HG03066 (cell line): ENCODE data around the gene ZNF556.

Source experiments
- ATAC-seq: cut with Tn5 transposase; IDR thresholded peaks from one replicate; pipeline ENCODE4 v1.9.1; 2021; ENCODE audit warnings: low read depth; ENCODE audit not compliant: unreplicated experiment

ZNF556 gene

DNA sequence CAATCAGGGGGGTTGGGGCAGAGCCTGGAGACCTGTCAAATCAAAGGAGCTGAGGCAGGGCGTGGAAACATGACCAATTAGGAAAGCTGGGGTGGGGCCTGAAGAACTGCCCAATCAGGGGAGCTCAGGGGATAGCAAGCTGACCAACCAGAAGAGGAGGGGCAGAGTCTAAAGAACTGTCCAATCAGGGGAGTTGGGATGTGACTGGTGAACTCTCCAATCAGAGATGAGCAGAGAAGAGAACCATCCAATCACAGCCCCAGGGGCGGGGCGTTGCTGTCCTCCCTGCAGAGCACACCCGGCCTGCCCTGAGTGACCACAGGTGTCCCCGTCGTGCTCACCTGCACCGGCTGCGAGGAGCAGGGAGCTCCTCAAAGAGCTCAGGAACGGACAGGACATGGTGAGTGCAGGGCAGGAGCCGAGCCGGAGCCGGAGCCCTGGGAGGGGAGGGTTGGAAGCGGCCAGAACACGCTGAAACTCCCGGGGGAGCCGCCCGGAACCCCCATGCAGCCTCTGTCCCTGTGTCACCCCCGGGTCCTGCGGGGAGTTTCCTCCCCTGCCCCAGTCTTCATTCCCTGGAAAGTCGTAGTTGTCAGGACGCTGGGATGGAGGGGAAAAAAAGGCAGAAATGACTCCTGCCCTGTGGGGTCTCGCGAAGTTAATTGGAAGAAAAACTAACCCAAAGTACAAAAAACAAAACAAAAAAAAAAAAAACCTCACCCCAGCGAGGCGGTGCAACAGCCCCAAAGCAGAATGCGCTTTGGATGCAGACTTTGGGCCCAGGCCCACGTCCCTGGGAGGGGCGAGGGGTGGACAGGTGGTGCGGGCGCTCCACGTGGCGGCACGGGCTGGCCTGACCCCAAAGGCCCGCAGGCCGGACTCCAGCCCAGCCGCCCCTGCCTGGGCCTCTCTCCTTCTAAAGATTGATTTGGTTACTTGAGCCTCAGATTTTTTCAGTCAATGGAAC is at the start of gene ZNF556:
Gene ZNF556, plus strand, starts transcription at position 311 of the 967 bp plus-strand sequence. Its CDS starts 87 bp downstream, at position 398.
- ATAC-seq: no peak

DNA sequence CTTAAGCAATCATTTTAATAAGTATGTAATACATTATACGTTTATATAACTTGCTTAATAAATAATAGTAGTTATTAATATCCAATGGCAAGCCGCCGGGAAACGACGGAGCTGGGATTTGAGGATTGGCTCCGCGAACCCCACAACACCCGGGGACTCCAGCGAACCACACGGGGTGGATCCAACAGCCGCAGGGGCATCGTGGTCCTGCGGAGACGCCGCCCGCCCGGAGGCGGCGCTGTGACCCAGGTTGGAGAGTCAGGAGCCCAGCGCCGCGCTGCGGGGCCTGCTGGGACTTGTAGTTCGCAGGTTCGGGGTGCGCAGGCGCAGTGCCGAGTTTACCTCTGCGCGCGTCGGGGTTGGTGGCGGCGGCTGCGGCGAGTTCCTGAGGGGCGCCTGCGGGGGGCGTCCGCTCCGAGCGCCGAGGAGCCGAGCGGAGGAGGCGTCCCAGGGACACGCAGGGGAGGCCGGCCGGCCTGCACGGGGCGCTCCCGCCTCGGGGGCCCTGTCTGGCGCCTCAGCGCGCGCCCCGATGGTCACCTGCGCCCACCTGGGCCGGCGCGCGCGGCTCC is 47.5 kb upstream of the ZNF556 start, which contains the start of gene ZNF554:
Gene ZNF554, plus strand, starts transcription at position 329 of the 572 bp plus-strand sequence. Its CDS starts 204 bp downstream, at position 533.
- peak; percentile 85 for ATAC-seq

DNA sequence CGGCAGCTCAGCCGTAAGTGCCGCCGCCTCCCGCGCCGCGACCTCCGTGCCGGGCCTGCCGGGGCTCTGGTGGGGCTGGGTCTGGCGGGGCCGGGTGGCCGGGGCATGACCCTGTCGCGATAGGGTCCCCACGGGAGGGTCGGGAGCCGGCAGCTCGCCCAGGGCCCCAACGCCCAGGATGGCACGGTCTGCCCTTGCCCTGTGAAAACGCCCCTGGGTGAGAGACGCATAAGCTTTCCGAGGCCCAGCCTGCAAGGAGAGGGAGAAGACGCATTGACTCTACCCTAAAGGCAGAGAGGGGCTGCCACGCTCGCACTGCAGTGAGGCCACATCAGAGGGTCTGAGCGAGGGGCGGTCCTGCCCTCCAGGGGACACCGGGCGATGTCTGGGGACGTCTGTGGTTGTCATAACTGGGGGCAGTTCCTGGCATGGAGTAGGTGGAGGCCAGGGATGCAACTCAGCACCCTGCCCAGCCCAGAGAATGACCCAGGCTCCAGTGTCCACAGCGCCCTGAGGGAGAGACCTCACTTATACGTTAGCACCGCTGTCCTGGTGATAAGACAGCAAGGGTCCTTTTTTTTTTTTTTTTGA is 46.9 kb upstream of the ZNF556 start:
- peak; percentile 12 for ATAC-seq

DNA sequence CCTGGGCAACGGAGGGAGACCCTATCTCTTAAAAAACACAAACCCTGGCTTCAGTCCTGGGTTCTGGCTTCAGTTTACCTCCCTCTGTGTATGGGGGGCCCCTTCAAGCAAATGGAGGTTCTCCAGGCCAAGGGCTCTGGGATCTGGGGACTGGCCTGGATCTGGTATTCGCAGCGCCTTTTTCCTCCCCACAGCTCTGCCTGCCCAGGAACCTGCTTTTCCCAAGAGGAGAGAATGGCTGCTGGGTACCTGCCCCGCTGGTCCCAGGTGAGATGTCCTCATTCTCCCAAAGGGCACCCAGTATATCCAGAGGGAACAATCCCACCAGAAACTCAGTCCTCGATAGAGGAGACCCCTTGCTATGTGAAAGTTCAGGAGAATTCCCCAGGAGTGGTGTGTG is 44.3 kb upstream of the ZNF556 start:
- no peak for ATAC-seq

DNA sequence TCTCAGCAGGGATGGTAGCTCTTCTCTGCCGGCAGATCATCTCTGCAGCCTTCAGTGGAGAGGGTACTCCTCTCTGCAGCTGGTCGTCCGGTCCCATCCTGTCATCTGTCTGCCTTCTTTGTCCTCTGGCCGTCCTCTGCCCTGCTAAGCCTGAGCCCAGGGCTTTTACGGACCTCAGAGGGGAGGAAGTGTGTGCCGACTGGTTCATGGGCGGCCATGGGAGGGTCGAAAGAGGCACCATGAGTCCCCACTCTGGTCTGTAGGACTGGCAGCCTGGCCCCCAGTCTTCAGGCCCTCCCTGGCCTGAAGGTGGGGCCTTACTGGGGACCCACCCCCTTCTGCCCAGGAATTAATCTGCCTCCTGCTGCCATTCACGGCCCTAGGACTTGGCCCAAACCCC is 43.5 kb upstream of the ZNF556 start:
- no peak for ATAC-seq

DNA sequence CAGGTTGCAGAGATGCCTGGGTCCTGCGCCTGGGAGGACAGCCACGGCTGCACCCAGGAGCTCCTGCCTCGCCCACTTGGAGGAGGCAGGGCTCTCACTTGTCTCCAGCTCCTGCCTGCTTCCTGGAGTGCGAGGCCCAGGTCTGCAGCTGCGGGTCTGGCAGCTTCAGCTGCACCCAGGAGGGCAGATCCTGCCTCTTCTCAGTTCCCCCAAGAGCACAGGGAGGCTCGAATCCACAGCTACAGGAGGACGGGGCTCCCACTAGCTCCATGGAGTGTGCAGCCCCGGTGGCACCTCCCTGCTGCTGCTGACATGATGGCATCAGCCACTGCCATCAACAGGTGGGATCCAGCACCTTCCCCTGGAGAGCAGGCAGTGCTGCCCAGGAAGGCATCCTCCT is 43.0 kb upstream of the ZNF556 start:
- no peak for ATAC-seq

DNA sequence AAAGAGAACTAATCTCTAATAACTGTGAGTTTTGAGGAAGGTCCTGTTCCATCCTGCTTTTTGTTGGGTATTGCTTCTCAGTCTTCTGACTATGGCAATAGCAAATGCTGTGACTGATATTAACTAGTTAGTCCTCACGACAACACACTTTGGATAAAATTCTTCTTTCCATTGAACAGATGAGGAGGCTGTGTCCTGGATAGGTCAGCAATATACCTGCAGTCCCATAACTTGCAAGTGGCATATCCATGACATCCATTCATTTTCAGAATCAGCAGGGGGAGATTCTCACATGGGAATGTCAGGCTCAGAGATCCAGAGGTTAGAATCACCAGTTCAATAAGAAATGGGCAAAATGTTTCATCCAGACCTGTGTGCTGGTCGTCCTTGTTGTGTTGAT is 40.1 kb upstream of the ZNF556 start:
- ATAC-seq: no peak

DNA sequence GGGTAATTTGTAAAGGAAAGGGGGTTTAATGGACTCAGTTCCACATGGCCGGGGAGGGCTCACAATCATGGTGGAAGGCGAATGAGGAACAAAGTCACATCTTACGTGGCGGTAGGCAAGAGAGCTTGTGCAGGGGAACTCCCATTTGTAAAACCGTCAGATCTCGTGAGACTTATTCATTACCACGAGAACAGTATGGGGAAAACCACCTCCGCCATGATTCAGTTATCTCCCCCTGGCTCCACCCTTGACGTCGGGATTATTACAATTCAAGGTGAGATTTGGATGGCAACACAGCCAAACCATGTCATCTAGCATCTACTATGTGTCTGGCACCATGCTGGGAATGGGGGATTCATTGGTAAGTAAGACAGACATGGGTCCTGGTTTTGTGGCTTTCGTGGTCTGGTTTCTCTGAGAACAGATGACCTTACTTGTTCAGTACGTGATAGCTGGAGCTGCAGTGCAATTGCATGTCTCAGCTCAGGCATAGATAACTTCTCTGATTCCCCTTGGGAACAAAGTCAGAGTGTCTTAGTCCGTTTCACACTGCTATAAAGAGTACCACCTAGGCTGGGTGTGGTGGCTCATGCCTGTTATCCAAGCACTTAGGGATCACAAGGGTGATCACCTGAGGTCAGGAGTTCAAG is 39.2 kb upstream of the ZNF556 start:
- no peak for ATAC-seq

DNA sequence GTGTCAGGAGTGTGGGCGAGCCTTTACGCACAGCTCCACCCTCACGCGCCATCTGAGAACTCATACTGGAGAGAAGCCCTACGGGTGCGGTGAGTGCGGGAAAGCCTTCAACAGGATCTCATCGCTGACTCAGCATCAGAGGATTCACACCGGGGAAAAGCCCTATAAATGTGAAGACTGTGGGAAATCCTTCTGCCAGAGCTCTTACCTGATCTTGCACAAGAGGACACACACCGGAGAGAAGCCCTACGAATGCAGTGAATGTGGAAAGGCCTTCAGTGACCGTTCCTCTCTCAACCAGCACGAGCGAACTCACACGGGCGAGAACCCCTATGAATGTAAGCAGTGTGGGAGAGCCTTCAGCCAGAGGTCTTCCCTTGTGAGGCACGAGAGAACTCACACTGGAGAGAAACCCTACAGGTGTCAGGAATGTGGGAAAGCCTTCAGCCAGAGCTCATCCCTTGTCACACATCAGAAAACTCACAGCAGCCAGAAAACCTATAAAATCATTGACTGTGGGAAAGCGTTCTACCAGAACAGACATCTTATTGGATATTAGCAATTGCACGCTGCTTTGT is 32.8 kb upstream of the ZNF556 start:
- ATAC-seq: no peak

DNA sequence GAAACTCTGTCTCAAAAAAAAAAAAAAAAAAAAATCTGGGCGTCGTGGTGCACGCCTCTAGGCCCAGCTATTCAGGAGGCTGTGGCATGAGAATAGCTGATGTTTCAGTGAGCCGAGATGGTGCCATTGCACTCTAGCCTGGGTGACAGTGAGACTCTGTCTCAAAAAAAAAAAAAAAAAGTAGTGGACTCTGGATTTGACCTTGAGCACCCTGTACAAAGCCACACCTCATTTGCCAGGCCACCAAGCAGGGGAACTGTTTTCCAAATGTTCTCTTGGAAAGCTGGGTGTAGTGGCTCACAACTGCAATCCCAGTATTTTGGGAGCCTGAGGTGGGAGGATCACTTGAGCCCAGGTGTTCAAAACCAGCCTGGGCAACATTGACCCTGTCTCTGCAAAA is 29.7 kb upstream of the ZNF556 start:
- no peak for ATAC-seq

DNA sequence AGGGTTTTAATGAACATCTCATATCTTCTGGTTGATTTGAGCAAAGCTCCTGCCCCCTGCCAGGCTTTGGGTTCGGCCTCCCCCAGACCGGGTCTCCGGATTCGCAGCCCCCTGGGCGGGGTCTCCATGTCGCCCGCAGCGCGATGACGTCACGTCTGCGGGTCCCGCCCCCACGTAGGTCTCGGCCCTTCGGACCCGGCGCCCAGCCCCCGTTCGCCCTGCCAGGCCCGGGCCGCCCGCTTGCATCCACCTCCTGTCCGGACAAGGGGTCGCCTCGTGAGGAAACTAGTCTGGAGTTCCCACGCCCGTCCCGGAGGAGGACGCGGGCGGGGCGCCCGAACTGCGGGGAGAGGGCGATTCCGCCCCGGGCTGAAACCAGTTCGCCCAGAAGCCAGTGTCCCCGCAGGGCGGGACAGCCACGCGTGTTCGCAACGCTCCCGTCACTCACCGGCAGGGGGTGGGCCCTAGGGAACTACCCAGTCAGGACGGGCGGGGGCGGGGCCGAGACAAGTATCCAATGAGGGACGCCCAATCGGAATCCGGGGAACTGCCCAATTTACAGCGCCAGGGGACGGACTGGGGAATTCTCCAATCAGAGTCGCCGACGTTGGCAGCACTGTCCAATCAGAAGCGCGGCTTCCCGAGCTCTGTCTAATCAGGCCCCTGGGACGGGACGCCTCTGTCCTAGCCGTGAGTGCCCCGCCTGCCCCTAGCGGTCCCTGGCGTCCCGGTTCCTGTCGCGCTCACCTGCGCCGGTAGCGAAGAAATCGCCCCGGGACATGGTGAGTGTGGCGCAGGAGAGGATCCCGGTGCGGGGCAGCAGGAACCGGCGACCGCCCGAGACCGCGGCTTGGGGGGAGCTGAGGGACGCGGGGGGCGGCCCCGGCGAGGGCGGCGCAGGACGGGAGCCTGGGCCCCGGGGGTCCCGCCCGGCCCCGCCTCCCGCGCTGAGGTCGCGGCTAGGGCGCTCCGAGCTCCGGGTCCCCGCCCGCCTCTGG is 26.0 kb upstream of the ZNF556 start, which contains the start of gene ZNF555:
Gene ZNF555, plus strand, starts transcription at position 682 of the 998 bp plus-strand sequence. Its CDS starts 98 bp downstream, at position 780.
- ATAC-seq: peak; percentile 86

DNA sequence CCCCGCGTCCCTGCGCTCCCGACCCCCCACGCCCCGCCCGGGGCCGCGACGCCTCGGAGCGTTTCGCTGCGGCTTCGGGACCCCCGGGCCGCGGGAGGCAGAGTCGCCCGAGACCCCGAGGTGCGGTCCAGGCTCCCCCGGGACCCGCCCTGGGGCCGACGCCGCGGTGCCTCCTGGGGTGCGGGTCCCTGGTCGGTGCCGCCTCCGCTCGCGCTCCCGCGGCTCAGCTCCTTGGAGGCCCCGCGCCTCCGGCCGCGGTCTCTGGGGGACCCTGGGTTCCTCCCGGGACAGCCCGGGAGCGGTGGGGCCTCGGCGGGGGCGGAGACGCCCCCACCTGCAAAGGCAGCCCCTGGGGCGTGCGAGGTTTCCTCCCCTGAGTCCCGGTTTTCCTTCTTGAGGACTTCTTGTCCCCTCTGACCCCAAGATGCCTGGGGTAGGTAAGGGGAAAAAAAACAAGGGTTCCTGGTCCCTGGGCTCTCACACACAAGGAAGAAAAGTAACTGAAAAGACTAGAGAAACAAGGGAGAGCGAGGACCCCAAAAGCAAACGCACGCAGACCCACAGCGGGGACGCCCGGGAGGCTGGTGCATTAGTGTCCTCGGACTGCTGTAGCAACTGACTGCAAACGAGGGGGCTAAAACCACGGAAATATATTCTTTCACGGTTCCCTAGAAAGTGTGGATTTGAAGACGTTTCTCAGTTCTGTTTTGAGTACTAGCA is 25.1 kb upstream of the ZNF556 start:
- no peak for ATAC-seq

DNA sequence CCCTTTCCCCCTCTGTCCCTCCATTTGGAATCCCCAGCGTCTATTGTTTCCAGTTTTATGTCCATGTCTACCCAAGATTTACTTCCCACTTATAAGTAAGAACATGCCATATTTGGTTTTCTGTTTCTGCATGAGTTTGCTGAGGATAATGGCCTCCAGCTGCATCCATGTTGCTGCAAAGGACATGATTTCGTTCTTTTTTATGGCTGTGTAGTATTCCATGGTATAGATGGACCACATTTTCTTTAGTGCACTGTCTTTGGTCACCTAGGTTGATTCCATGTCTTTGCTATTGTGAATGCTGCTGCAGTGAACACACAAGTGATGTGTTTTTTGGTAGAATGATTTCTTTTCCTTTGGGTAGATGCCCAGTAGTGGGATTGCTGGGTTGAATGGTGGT is 22.0 kb upstream of the ZNF556 start:
- ATAC-seq: no peak

DNA sequence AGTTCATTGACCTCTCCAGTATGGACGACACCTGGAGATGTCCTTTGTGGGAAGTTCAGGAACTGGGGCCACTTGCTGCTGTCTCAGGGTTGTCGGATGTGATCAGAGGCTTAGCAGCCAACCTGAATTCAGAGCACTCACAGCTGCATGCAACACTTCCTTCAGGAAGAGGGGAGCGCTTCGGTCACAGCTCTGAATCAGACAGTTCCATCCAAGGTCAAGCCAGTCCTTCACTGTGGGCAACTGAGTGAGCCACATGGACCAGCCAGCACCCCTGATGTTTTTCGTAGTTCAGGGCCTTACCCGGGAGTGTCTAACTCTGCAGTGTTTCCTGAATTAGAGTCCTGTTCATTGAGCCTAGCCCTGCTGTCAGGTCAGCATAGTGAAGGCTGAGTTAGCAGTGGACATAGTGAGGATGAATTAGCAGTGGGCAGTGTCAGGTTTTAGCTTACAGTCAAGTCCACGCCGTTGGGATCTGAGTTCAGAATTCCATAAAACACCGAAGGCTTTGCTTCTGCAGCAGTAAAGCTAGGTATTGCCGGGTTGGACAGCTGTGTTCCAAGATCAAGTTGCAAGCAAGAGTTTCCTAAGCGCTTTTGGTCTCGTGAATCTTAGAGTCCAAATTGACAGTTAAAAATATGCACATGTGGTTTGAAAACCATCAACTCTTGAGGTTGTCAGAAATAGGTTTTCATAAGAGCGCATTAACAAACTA is 20.8 kb upstream of the ZNF556 start:
- ATAC-seq: no peak

DNA sequence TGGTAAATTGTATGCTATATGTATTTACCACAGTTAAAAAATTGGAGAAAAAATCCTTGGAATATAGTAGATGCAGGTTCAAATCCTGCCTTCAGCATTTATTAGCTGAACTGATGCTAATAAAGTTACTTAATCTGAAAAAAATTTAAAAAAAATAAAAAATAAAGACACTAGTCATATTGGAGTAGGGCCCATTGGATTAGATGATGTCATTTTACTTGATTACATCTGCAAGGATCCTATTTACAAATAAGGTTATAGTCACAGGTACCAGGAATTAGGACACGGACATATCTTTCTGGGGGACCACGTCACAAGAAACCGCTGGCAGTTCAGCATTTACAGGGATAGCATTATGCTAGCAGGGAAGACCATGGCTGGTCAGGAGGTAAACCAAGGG is 19.6 kb upstream of the ZNF556 start:
- ATAC-seq: no peak

DNA sequence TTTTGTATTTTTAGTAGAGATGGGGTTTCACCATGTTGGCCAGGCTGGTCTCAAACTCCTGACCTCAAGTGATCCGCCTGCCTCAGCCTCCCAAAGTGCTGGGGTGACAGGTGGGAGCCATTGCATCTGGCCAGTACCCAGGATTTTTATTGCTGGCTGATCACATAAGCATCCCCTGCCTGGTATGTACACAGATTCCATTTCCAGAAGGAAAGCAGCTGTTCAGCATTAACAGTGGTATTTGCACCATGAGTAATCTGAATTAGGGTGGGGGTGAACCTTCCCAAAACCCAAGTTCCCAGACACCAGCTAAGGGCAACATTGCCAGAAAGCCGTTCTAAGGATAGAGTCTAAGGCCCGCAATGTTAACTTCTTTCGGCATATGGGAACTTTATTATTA is 18.5 kb upstream of the ZNF556 start:
- ATAC-seq: no peak

DNA sequence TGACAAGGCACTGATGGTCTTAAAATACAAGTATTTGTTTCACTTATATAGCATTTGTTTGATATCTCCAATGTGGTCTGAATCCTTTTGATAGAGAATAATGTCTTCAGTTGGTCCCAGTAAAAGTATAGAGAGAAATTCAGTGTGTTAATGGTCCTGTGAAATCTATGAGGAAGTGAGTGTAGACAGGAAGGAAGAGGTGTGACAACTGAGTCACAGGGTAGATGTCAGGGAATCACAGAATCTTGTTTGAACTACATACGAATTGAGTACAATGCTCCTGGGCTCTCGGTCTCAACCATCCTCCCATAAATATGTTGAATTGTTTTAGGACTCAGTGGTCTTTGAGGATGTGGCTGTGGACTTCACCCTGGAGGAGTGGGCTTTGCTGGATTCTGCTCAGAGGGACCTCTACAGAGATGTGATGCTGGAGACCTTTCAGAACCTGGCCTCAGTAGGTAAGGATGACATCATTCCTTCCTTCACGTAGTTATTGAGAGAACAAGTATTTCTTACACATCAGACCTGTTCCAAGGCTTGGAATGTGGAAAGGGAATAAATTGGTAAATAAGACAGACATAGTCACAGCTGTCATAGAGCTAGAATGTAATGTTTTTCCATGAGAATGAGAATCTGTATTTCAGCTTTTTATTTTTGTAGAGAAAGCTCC is 16.7 kb upstream of the ZNF556 start:
- no peak for ATAC-seq
